ENCODE measurements around the gene LAMA5. TPM values are rescaled to one million over a fixed set of nuclear protein-coding genes. Genes with fewer than 3 reads are reported as not detected.

Gene LAMA5
- polyA plus RNA-seq, 10 donors, result 38.4 to 86.0 (median 57.8) TPM

- no peak for DNase-seq
Measured at GRCh38 chr20:62292108-62292507, 75.0 kb downstream of the LAMA5 start.

- no peak for DNase-seq
Measured at GRCh38 chr20:62291251-62292066, 75.7 kb downstream of the LAMA5 start.

GRCh38 chr20:62289898-62290297 lies 77.2 kb downstream of the LAMA5 start:
- DNase-seq, result no peak

GRCh38 chr20:62289131-62289530 lies 78.0 kb downstream of the LAMA5 start:
- DNase-seq, result no peak

- no peak for DNase-seq
Measured at GRCh38 chr20:62288535-62289105, 78.5 kb downstream of the LAMA5 start.

- no peak for DNase-seq
Measured at GRCh38 chr20:62287759-62288534, 79.2 kb downstream of the LAMA5 start.

- DNase-seq, result no peak
Measured at GRCh38 chr20:62287129-62287528, 80.0 kb downstream of the LAMA5 start.

- no peak for DNase-seq
Measured at GRCh38 chr20:62286493-62287064, 80.5 kb downstream of the LAMA5 start.

- peak in 1 of 3 donors; percentile 40 for DNase-seq
Measured at GRCh38 chr20:62285722-62286121, 81.4 kb downstream of the LAMA5 start.

GRCh38 chr20:62285151-62285550 lies 82.0 kb downstream of the LAMA5 start:
- DNase-seq, result no peak

- no peak for DNase-seq
Measured at GRCh38 chr20:62284448-62284847, 82.7 kb downstream of the LAMA5 start.

GRCh38 chr20:62282877-62283503 lies 84.1 kb downstream of the LAMA5 start:
- peak; percentile 37 to 62 (median 53) for DNase-seq

- DNase-seq, result no peak
Measured at GRCh38 chr20:62282103-62282502, 85.0 kb downstream of the LAMA5 start.

GRCh38 chr20:62281161-62281933 lies 85.8 kb downstream of the LAMA5 start:
- DNase-seq, result no peak

- no peak for DNase-seq
Measured at GRCh38 chr20:62280303-62280702, 86.8 kb downstream of the LAMA5 start.

GRCh38 chr20:62277253-62277652 lies 89.9 kb downstream of the LAMA5 start:
- no peak for DNase-seq

- DNase-seq, result peak; percentile 80 to 86 (median 84)
Measured at GRCh38 chr20:62276439-62276838, 90.7 kb downstream of the LAMA5 start.

GRCh38 chr20:62275219-62275618 lies 91.9 kb downstream of the LAMA5 start:
- no peak for DNase-seq

- DNase-seq, result no peak
Measured at GRCh38 chr20:62274332-62274950, 92.7 kb downstream of the LAMA5 start.

- DNase-seq, result no peak
Measured at GRCh38 chr20:62273416-62273815, 93.7 kb downstream of the LAMA5 start.

GRCh38 chr20:62272200-62272599 lies 94.9 kb downstream of the LAMA5 start:
- DNase-seq, result no peak
